GM19023 (cell line): ENCODE results near the gene DOK6.
"Not testable (repeated sequence)": the region's sequence is repeated elsewhere in the genome, so short reads cannot be mapped to it uniquely, and the experiment has no call there.

Experiments used
- ATAC-seq: cut with Tn5 transposase; IDR thresholded peaks from one replicate; pipeline ENCODE4 v1.9.1; 2021; ENCODE audit warnings: mild to moderate bottlenecking, moderate library complexity; ENCODE audit not compliant: unreplicated experiment

Gene DOK6

DNA sequence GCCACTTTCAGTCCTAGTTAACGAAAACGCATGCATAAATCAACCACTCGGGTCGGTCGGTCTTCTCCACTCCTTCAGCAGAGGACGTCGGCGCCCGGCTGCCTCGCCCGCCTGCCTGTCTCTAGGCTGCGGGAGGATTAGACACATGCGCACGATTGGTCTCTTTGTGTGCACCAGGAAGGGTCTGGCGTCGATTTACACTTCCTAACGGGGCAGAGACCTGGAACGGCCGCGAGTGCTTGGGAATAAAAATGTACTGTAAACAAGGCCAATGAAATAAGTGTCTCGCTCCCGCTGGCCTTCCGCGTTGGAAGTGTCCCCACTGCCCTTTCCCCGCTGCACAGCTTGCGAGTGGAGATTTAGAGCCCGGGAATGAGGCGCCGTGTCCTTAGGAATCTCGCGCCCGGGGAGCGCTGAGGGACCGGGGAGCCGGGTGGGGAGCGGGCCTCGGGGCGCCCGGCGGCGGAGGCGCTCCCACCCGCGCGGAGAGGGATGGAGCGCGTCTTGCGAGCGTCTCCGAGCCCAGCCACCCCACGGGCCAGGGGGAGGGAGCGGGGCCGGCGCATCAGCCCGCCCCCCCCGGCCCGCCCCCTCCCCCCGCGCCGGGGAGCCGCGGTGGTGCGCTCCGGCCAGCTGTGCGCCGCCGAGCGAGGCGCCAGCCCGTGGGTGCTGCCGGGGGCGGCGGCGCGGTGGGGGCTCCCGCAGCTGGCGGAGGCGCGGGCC, at the start of gene DOK6:
Gene DOK6 (plus strand): TSS at position 636 of the 723 bp plus-strand sequence.
- no peak for ATAC-seq

GRCh38 chr18:69353023-69353422, 47.7 kb upstream of the DOK6 start:
- no peak for ATAC-seq

GRCh38 chr18:69357590-69357989, 43.1 kb upstream of the DOK6 start:
- ATAC-seq: no peak

DNA sequence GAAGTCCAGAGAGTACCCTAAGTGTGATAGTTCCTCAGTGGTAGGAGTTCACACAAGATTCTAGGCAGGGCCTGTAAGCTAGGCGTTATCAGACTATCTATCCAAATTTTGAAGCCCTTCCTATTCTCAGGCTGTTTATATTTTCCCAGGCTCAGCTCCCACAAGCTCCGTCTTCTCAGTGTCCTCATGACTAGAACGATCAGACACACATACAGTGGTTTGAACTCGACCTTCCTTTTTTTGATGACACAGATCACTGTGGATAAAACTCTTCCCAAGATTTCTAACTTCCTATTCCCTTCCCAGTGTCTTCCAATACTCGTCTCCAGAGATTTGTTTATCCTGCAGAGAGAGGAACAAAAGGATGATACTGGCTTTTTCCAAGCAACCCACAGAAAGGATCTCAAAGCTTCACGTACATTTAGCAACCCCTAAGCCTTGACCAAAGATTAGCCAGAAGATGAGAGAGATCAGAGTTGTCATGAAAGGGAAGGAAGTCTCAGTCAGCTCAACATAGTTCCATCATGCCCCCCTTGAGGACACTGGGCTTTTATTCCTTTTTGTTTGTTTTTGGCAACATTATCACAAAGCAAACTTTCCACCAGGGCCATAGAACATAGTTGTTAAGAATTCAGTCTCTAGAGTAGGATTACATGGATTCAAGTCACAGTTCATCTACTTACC, 42.3 kb upstream of the DOK6 start:
- ATAC-seq: no peak

GRCh38 chr18:69359768-69360167, 40.9 kb upstream of the DOK6 start:
- not testable (repeated sequence) for ATAC-seq

- ATAC-seq: no peak
These were observed 35.8 kb upstream of the DOK6 start for GRCh38 chr18:69364930-69365329.

DNA sequence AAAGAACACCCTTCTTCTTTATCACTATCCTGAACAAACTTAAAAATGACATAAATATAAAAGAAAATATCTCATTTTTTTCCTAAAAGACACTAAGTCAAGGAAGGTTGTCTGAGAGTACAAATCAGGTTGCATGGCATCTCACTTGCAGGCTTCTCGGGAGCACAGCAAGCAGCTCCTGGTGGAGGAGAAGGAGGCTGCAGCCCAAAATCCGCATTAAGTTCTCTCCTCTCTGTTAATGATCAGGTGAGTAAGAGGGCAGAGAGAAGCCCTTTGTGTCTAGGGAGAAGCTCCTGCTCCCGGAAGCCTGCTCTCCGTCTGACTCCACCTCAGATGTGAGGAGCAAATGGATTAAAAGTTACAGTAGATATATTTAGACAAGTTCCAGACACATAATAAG, 35.0 kb upstream of the DOK6 start:
- no peak for ATAC-seq

- ATAC-seq: no peak
These were observed 33.6 kb upstream of the DOK6 start for GRCh38 chr18:69367104-69367503.

DNA sequence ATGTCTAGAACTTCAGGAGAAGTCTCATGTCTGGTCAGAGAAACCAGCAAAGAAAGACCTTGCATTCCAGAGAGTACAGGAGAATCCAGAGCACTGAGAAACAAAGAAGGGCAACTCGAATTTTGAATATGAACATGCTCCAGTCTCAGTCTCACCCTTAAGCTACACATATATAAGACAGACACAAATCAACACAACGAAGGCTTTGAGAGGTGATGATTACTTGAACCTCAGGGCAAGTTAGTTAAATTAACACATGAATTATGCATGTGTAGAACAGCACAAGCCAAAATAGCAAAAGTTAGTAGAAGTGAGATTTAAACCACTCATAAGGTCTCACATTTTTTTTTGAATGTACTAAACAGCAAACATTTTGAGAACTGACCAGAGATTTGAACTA, 29.0 kb upstream of the DOK6 start:
- no peak for ATAC-seq

DNA sequence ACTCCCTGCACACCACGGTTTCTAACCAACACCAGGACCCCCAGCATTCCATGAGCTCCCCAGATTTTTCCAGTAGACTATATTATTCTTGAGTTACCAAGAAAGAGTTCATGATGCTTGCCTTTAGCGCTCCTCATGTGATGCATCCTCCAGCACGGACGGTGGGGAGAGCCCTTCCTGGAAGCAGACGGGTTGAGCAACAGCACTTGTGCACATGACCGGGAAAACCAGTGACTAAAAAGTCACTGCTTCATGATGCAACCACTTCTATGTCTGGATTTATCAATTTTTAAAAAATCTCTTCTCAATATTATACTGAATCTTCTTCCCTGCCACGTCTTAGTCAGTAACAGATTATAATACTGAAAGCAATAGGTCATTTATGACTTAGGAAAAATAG, 20.4 kb upstream of the DOK6 start:
- no peak for ATAC-seq

GRCh38 chr18:69383186-69383585, 17.5 kb upstream of the DOK6 start:
- ATAC-seq: no peak

- ATAC-seq: no peak
These were observed 13.5 kb upstream of the DOK6 start for GRCh38 chr18:69387186-69387585.

DNA sequence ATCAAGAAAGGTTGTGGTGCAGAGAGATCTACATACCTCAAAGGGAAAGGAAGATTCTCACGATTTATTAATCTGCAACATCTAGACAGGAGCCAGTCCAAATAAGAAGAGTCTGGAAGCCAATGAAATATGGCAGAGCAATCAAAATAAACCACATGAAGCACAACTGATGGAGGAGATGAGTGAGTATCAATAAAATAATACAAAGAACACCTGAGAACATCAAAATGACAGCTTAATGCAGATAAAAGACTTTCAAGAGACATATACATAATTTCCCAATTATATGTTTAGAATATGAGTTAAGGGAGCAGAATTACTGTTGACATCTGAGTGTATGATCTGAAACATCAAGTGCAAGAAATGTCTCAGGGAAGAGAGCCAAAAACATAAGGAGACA, 12.5 kb upstream of the DOK6 start:
- no peak for ATAC-seq

DNA sequence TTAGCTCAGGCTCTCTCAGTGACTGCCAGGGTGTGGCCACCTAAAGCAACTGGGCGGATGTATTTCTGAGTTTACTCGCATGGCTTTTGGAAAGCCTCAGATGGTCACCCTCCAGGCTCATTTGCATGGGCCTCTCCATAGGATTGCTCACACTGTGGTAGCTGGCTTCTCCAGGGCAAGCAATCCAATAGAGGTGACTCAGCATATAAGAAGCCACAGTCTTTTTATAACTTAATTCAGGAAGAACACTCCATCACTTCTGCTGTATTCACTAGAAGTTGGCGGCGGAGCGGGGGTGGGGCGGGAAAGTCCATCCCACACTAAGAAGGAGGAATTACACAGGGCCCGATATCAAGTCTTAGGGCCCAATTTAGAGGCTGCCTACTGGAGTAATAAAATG, 3.6 kb upstream of the DOK6 start:
- no peak for ATAC-seq

GRCh38 chr18:69399253-69399652, 1.4 kb upstream of the DOK6 start:
- no peak for ATAC-seq

DNA sequence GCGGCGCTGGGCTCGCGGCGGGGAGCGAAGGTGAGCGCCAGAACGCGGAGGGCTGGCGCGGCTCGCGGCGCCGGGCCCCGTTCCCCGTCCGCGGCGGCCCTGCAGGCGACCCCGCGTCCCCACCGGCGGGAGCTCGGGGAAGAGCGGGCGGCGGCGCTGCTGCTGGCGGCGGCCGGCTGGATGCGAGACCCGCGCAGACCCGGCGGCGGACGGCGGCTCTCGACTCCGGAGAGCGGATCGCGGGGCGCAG, 213 bp downstream of the DOK6 start:
- no peak for ATAC-seq

DNA sequence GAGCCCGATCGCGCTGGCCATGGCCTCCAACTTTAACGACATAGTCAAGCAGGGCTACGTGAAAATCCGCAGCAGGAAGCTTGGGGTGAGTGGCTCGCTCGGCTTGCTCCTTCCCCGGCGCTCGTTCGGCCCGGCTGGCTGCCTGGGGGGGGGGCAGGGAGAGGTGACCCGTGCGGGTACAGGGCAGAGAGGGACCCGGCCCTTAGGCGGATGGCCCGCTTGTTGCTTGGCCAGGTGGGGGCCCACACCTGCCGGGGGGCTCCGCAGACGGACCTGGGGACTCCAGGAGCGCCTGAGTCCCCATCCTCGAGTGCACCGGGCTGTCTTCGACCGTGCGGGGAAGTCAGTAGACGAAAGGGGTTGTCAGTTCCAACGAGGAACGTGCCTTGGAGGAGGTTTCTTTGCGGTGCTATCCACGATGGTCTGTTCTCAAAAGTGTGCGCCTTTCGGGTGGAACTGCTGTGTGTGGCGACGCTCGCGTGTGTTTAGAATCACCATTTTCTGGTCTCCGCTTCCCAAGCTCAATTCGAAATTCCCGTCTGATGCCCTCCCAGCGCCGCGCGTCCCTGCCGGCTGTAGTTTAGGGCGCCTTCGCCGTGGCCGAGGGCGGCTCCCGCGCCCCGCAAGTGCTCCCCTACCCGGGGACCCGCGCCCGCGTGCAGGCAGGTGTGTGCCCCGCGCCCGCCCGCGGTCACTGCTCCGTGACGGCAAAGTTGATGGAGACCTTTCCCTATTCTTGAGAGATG, 711 bp downstream of the DOK6 start:
- no peak for ATAC-seq

DNA sequence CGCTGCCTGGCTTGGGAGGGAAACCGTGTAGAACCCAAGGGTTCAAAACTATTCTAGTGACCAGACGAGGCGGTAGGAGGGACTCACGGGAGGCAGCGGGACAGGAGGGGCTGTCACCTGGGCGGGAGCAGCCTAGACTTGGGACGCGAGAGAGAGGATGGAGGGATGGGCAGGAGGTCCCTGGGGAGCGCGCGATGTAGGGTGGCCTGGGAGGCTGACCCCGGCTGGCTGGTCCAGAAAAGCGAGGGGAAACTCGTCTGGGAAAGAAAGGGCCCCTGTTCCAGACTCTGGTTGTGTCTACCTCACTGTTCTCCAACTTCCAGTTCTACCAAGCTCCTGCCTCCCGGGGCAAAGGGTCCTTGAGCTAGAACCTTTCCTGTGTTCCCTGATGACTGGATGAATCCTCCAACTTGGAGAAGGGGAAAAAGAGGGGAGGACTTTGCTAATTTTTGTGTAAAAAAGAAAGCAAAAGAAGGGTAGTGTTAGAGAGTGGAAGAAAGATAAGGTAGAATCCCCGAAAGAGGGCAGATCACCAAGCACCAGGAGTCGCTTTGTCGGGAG, 1.4 kb downstream of the DOK6 start:
- ATAC-seq: no peak

GRCh38 chr18:69402533-69402989, 1.9 kb downstream of the DOK6 start:
- ATAC-seq: no peak

DNA sequence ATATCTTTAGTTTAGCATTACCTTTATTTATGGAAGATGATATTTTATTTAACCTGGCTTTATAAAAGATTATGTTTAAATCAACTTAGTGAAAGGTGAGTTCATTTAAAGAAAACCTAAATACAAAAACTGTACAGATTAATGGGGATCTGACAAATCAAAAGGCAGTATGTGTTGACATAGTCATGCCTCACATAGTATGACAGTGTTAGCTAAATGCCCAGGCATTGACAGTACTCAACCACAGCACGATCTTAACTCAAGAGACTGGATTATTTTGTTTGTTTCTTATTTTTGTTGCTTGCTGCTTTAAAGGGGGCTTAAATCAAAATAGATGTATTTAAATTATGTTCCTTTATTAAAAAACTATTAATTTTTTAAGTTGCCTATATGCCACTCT, 7.8 kb downstream of the DOK6 start:
- no peak for ATAC-seq

DNA sequence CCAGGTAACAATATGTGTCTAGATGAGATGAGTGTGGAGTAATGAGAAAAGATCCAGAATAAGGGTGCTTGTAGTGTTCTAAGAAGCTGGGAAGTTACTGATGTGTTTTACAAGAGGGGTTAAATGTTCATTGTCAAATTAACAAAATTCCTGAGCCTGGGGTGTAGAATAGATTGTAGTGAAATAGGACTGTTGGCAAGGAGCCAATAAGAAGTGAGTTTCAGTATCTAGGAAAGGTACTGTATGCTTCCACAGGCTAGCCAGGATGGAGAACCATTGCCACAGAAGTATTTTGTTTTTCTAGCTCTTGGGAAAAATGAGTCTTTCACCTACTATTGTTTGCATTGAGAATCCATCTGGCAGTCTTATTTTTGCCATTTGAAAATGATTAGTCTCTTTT, 10.5 kb downstream of the DOK6 start:
- ATAC-seq: no peak

DNA sequence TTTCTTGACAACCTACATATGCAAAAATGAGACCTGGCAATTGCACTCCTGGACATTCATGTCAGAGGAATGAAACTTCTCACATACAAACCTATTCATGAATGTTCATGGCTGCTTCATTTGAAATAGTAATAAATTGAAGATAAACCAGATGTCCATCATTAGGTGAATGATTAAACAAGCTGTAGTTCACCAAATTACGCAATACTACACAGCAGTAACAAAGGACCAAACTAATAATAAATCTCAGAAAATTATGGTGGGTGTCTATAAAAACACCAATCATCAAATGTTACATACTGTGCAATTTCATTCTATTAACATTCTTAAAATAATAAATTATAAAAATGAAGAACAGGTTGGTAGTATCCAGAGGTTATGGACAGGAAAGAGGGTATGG, 13.5 kb downstream of the DOK6 start:
- no peak for ATAC-seq
